ENCODE results near the gene SYNC.
"Not testable (repeated sequence)": the region's sequence is repeated elsewhere in the genome, so short reads cannot be mapped to it uniquely, and the experiment has no call there.

Gene SYNC

GRCh38 chr1:32693455-32694174, 9.0 kb downstream of the SYNC start:
- no peak for DNase-seq

- no peak for DNase-seq
These were observed 16.2 kb downstream of the SYNC start for GRCh38 chr1:32686387-32686786.

- DNase-seq, result no peak
These were observed 17.1 kb downstream of the SYNC start for GRCh38 chr1:32685498-32685897.

GRCh38 chr1:32684167-32684811, 18.3 kb downstream of the SYNC start:
- no peak for DNase-seq

GRCh38 chr1:32683397-32683796, 19.2 kb downstream of the SYNC start:
- no peak for DNase-seq

DNA sequence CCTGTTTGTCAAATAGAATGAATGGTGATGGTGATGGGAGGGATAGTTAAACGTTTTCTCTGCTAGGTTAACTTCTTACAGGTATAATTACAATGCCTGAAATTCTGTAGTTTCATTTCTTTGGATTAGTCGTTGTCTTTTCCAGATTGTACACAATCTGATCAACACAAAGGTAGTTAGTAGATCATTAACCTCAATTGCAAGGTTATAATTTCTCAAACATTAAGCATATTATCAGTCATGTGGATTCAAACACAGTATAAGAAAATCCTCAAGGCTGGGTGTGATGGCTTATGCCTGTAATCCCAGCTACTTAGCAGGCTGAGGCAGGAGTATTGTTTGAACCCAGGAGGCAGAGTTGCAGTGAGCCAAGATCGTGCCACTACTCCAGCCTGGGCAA, 20.6 kb downstream of the SYNC start:
- no peak for DNase-seq

DNA sequence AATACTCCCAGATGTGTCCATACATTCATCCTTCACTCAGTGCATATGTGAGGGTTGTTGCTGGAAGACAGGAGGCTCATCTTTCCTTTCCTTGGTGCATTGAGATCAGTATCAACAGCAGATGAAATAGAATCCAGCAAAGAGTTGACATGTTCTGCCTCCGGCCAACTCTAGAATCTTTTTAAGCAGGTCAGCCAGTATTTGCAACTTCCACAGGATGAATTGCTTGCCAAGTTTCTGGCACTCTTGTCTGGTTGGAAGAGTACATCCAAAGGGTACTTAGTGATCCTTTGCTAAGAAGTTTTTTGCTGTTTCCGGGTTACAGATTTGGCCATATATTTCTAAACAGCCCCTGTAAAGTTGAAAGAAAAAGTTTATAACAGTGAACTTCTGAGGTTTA, 21.1 kb downstream of the SYNC start:
- no peak for DNase-seq

GRCh38 chr1:32680642-32681041, 21.9 kb downstream of the SYNC start:
- no peak for DNase-seq

GRCh38 chr1:32679993-32680392, 22.6 kb downstream of the SYNC start:
- DNase-seq, result not testable (repeated sequence)

- no peak for DNase-seq
These were observed 25.6 kb downstream of the SYNC start for GRCh38 chr1:32676945-32677344.

- not testable (repeated sequence) for DNase-seq
These were observed 33.9 kb downstream of the SYNC start for GRCh38 chr1:32668716-32669115.

DNA sequence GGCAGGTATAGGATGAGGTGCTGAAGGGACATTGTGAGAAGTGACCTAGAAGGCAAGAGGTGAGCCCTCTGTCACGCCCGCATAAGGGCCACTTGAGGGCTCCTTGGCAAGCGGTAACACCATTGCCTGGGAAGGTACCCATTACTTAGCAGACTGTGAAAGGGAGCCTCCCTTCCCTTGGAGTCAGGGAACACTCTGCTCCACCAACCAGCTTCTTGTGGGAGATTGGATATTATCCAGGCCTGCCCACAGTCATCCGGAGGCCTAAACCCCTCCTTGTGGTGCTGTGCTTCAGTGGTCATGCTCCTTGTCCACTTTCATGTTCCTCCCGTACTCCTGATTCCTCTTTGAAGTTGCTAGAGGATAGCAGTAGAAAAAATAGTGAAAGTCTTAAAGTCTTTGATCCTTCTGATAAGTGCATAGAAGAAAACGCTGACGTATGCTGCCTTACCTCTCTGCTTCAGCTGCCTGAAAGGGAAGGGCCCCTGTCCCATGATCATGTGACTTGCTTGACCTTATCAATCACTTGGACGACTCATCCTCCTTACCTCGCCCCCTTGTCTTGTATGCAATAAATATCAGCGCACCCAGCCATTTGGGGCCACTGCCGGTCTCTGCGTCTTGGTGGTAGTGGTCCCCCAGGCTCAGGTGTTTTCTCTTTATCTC, 35.5 kb downstream of the SYNC start:
- DNase-seq, result no peak

DNA sequence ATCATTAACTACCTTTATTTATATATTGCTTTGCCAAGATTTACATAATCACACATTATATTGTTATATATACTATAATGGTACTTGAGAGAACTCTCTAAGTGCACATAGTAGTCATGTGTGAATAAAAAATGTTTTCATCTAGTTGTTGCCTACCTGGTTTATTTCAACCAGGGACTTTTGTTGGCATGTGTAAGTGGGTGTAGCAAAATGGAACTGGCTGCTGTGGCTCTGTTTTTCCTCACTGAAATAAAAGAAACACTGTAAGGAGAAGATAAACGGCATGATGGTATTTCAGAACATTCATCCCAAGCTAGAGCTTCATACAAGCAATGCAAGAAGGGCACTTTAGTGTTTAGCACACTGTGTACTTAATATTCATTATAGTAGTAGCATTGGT, 36.7 kb downstream of the SYNC start:
- DNase-seq, result no peak

DNA sequence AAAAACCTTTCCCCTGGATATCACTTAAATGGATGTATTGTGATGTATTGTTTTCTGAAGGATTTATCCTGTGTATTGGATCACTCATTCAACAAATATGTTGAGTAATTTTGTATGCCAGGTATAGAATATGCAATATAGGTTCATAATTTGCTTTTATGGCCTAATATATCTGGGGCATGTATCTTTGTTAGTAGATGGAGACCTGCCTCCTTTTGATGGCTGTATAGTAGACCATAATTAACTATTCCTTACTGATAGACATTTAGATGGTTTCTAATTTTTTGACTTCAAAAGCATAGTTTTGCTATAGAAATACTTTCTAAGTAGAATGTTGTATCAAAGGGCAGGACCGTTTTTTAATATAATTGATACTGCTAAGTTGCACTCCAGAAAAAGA, 43.0 kb downstream of the SYNC start:
- no peak for DNase-seq

GRCh38 chr1:32652244-32652962, 50.2 kb downstream of the SYNC start:
- DNase-seq, result no peak

DNA sequence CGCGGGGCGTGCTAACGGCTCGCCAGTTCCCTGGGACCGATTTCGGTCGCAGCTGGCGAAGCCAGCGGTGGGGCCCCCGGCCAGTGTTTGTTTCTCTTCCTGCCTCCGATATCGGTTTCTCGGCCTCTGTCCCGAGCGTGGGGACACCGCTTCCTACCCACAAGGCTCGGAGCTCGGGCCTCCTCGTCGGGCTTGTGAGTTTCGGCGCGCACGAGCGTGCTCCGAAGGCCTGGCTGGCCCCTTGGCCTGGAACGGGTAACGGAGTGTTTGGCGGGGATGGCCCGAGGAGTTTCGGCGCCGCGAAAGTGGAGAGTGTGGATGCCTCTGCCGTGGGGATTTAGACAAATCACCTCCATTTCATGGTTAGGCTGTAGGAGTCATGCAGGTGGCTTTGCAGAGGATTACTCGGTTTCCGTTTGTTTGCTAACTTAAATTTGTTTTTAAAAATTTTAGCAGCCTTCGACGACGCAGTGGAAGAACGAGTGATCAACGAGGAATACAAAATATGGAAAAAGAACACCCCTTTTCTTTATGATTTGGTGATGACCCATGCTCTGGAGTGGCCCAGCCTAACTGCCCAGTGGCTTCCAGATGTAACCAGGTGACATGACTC, 51.0 kb downstream of the SYNC start:
- no peak for DNase-seq

DNA sequence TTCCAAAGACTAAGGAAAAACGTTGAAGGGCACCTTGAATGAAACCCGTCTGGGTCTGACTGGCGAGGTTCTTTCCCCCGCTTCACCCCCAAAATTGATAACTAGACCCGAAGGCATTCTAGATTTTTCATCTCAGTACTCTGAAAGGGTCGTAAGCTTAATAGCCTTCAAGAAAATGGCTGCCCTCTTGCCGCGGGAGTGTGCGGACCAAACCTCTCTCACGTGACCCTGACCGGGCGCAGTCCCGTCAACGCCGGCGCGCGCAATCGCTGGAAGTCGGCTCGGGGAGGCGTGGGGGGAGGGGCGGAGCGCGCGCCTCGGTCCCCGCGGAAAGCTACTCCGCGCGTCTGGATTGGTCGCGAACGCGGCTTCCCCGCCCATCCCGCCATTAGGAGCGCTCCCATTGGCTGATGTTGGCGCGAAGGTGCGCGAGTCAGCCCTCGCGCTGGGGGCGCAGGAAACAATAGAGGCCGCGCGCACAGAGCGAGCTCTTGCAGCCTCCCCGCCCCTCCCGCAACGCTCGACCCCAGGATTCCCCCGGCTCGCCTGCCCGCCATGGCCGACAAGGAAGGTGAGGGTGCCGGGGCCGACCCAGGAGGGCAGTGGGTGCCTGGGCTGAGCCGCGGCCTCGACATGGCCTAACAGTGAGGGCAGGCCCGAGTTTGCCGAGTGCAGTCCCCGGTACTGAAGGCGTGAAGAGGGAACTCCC, 51.7 kb downstream of the SYNC start, which contains the start of gene RBBP4:
Gene RBBP4 (plus strand): TSS at position 457 of the 709 bp plus-strand sequence. CDS start 99 bp downstream, at position 556.
- peak; percentile 95 to 98 for DNase-seq

DNA sequence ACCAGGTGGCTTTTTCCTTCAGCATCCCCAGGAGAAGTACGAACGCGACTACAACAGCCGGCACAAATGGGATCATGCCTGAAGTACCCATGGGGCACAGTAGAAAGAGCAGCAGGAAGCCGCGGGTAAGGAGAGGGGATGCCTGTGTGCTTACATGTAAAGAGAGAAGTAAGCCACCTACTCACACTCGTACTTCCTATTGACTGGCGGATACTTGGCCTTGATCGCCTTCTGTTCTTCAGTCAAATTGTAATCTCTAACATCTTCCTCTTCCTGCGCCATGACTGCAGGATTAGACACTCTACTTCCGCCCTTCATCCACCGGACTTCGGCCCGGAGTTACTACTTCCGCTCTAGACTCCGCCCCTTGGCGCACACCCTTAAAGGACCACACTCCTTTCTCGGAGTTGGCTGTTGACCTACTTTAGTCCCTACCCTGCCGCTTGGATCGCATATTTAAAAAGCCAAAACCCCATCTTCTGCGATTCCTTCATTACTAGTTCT, 52.3 kb downstream of the SYNC start, which contains the start of gene ZBTB8OS:
Gene ZBTB8OS (minus strand): TSS at position 303 of the 504 bp plus-strand sequence. CDS start 21 bp downstream, at position 282.
- DNase-seq, result peak; percentile 93 to 99

DNA sequence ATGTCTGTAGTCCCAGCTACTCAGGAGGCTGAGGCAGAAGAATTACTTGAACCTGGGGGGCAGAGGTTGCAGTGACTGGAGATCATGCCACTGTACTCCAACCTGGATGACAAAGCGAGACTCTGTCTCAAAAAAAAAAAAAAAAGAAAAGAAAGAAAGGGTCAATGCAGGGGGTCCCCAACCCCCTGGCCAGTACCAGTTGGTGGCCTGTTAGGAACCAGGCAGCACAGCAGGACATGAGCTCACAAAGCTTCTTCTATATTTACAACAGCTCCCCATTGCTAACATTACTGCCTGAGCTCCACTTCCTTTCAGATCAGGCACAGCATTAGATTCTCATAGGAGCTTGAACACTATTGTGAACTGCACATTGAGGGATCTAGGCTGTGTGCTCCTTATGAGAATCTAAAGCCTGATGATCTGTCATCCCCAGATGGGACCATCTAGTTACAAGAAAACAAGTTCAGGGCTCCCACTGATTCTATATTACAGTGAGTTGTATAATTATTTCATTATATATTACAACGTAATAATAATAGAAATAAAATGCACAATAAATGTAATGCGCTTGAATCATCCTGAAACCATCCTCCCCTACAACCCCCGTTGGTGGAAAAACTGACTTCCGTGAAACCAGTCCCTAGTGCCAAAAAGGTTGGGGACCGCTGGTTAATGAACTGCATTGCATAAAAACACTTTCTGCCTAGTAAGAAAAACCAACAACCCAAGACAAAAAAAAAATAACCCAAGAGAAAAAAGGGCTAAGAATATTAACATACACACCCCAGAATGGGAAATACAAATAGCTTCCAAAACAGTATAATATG, 55.0 kb downstream of the SYNC start:
- DNase-seq, result no peak

- DNase-seq, result no peak
These were observed 58.1 kb downstream of the SYNC start for GRCh38 chr1:32644426-32644825.

DNA sequence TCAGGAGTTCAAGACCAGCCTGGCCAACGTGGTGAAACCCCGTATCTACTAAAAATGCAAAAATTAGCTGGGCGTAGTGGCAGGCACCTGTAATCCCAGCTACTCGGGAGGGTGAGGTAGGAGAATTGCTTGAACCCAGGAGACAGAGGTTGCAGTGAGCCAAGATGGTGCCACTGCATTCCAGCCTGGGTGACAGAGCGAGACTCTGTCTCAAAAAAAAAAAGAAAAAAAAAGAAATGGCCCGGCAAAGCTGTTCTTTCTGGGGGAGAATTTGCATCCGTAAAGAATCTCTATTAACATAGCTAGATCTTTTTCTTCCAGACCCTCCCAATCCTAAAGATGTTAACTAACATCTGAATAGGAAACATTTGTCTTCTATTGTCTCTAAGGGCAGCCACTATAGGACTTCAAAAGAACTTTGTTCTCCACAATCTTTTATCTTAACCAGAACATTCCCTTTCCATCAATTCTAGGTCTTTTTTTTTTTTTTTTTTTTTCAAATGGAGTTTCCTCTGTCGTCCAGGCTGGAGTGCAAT, 60.2 kb downstream of the SYNC start:
- not testable (repeated sequence) for DNase-seq
